Neural cell (in vitro differentiated cells): ENCODE data around the gene SPTBN2. TPM values are rescaled to one million over a fixed set of nuclear protein-coding genes. Genes with fewer than 3 reads are reported as not detected.

Source experiments
- H2AFZ ChIP-seq: fragments of 200-600, 300-800 bp; sonication (generic), shearing (Covaris generic); 2 replicates; pipeline ENCODE4 v1.6.0; 2014; ENCODE audit warnings: low read depth, mild to moderate bottlenecking, antibody characterized with exemption, low read length, moderate library complexity
- H3F3A ChIP-seq: fragments of 200-600 bp; shearing (Covaris generic); 2 replicates; pipeline ENCODE4 v1.6.1; 2016; ENCODE audit warnings: mild to moderate bottlenecking, moderate library complexity, mixed read lengths, antibody characterized with exemption, low read length; ENCODE audit not compliant: insufficient read depth, poor library complexity, severe bottlenecking
- H3K27ac ChIP-seq: fragments of 200-600, 300-800 bp; sonication (generic), shearing (Covaris generic); 2 replicates; pipeline ENCODE4 v1.5.1; 2014; ENCODE audit warnings: mild to moderate bottlenecking, low read length, moderate library complexity
- H3K27me3 ChIP-seq: fragments of 300-800, 200-600 bp; sonication (generic), shearing (Covaris generic); 2 replicates; pipeline ENCODE4 v1.6.0; 2014; ENCODE audit warnings: mild to moderate bottlenecking, low read depth, low read length, moderate library complexity; ENCODE audit not compliant: insufficient read depth
- H3K36me3 ChIP-seq: fragments of 300-800, 200-600 bp; sonication (generic), shearing (Covaris generic); 2 replicates; pipeline ENCODE4 v1.5.1; 2014; ENCODE audit warnings: mild to moderate bottlenecking, antibody characterized with exemption, low read length, moderate library complexity; ENCODE audit not compliant: insufficient read depth
- H3K4me2 ChIP-seq: fragments of 300-800, 200-600 bp; sonication (generic), shearing (Covaris generic); 2 replicates; pipeline ENCODE4 v1.6.0; 2014; ENCODE audit warnings: mild to moderate bottlenecking, low read length
- H3K4me3 ChIP-seq: fragments of 300-800, 200-600 bp; sonication (generic), shearing (Covaris generic); 2 replicates; pipeline ENCODE4 v1.5.1; 2014; ENCODE audit warnings: mild to moderate bottlenecking, low read length, moderate library complexity
- H3K79me2 ChIP-seq: fragments of 200-600 bp; shearing (Covaris generic); replicated peaks from 2 replicates; pipeline ENCODE4 v1.6.0; 2014; ENCODE audit warnings: mild to moderate bottlenecking, low read length, moderate library complexity; ENCODE audit not compliant: insufficient read depth
- H3K9ac ChIP-seq: fragments of 300-800, 200-600 bp; sonication (generic), shearing (Covaris generic); 2 replicates; pipeline ENCODE4 v1.6.1; 2016; ENCODE audit warnings: mild to moderate bottlenecking, low read length, mixed read lengths
- H3K9me2 ChIP-seq: fragments of 200-600 bp; shearing (Covaris generic); 2 replicates; pipeline ENCODE4 v1.6.1; 2016; ENCODE audit warnings: mild to moderate bottlenecking, low read length, mixed read lengths; ENCODE audit not compliant: insufficient read depth
- H3K9me3 ChIP-seq: fragments of 200-600, 300-800 bp; sonication (generic), shearing (Covaris generic); 2 replicates; pipeline ENCODE4 v1.6.1; 2016; ENCODE audit warnings: mild to moderate bottlenecking, mixed run types, low read length, moderate library complexity, mixed read lengths
- H4K20me1 ChIP-seq: fragments of 200-600 bp; shearing (Covaris generic); 2 replicates; pipeline ENCODE4 v1.6.1; 2016; ENCODE audit warnings: mild to moderate bottlenecking, mixed run types; ENCODE audit not compliant: insufficient read depth
- CTCF ChIP-seq: fragments of 450-650 bp; IDR thresholded peaks from 2 replicates; pipeline ENCODE4 v1.5.1; 2014; ENCODE audit warnings: antibody characterized with exemption, mild to moderate bottlenecking, moderate library complexity; ENCODE audit not compliant: poor library complexity, severe bottlenecking
- EP300 ChIP-seq: fragments of 450-650 bp; conservative IDR thresholded peaks from 2 replicates; pipeline ENCODE4 v1.6.1; 2014; ENCODE audit warnings: antibody characterized with exemption, mild to moderate bottlenecking, moderate library complexity; ENCODE audit not compliant: poor library complexity, severe bottlenecking
- EZH2 ChIP-seq: fragments of 200-600, 300-800 bp; shearing (Covaris generic), sonication (generic); IDR thresholded peaks from 2 replicates; pipeline ENCODE4 v1.6.1; 2014; ENCODE audit warnings: antibody characterized with exemption, low read length, borderline replicate concordance, mild to moderate bottlenecking; ENCODE audit not compliant: insufficient read depth, poor library complexity, severe bottlenecking
- MXI1 ChIP-seq: fragments of 450-650 bp; conservative IDR thresholded peaks from 2 replicates; pipeline ENCODE4 v1.6.1; 2014; ENCODE audit warnings: antibody characterized with exemption, mild to moderate bottlenecking; ENCODE audit not compliant: poor library complexity, severe bottlenecking
- POLR2AphosphoS5 ChIP-seq: IDR thresholded peaks from 2 replicates; pipeline ENCODE4 v1.6.1; 2012
- RAD21 ChIP-seq: fragments of 450-650 bp; conservative IDR thresholded peaks from 2 replicates; pipeline ENCODE4 v1.6.1; 2014; ENCODE audit warnings: antibody characterized with exemption, mild to moderate bottlenecking, moderate library complexity
- REST ChIP-seq: IDR thresholded peaks from 2 replicates; pipeline ENCODE4 v1.6.1; 2012; ENCODE audit warnings: borderline replicate concordance
- SMC3 ChIP-seq: fragments of 450-650 bp; conservative IDR thresholded peaks from 2 replicates; pipeline ENCODE4 v1.6.1; 2014; ENCODE audit warnings: antibody characterized with exemption, mild to moderate bottlenecking, moderate library complexity; ENCODE audit not compliant: poor library complexity
- TAF1 ChIP-seq: IDR thresholded peaks from 2 replicates; pipeline ENCODE4 v1.6.1; 2012; ENCODE audit warnings: low read depth
- polyA plus RNA-seq: library from polyadenylated mRNA; depleted of rRNA; stranded (reverse); fragments of >200 nt; gene quantifications from 2 replicates; pipeline ENCODE4 v1.2.3, GENCODE V29; 2014

The SPTBN2 gene
- polyA plus RNA-seq, 1 donor from 2014 or later = 159 TPM

GRCh38 chr11:66768088-66768521 lies 39.1 kb upstream of the SPTBN2 start:
- no peak overlapping the region for H3K9ac ChIP-seq

GRCh38 chr11:66767666-66768065 lies 38.6 kb upstream of the SPTBN2 start:
- no peaks in the 10 kb centered on the region for H3K36me3 ChIP-seq
- H3F3A ChIP-seq = no peaks in the 10 kb centered on the region
- TF ChIP-seq EZH2 = no peak
- no peak for TF ChIP-seq MXI1
- no peak for TF ChIP-seq SMC3
- no peak for TF ChIP-seq RAD21
- TF ChIP-seq TAF1 = no peak
- H4K20me1 ChIP-seq = no peaks in the 10 kb centered on the region
- no peak overlapping the region for H3K27ac ChIP-seq
- H3K4me2 ChIP-seq = no peak overlapping the region
- H3K27me3 ChIP-seq = no peaks in the 10 kb centered on the region
- H3K4me3 ChIP-seq = no peak overlapping the region
- no peaks in the 10 kb centered on the region for H3K79me2 ChIP-seq
- no peak overlapping the region for H3K9ac ChIP-seq
- no peaks in the 10 kb centered on the region for H3K9me3 ChIP-seq
- H3K9me2 ChIP-seq = no peaks in the 10 kb centered on the region
- H2AFZ ChIP-seq = no peak overlapping the region

More at GRCh38 chr11:66768088-66768521, 39.1 kb upstream of the SPTBN2 start:
- TF ChIP-seq CTCF (no peak), RAD21 (no peak)
- H2AFZ ChIP-seq = no peak overlapping the region
- no peaks in the 10 kb centered on the region for H3K36me3 ChIP-seq
- H3K9me2 ChIP-seq = no peaks in the 10 kb centered on the region
- no peaks in the 10 kb centered on the region for H4K20me1 ChIP-seq
- H3K27ac ChIP-seq = peak overlapping the region; percentile 2
- no peaks in the 10 kb centered on the region for H3F3A ChIP-seq
- no peaks in the 10 kb centered on the region for H3K79me2 ChIP-seq
- no peak overlapping the region for H3K4me3 ChIP-seq
- H3K27me3 ChIP-seq = no peaks in the 10 kb centered on the region
- no peak overlapping the region for H3K4me2 ChIP-seq
- H3K9me3 ChIP-seq = no peaks in the 10 kb centered on the region

- no peaks in the 10 kb centered on the region for H3K9me2 ChIP-seq
- H3K4me2 ChIP-seq = no peak overlapping the region
- no peaks in the 10 kb centered on the region for H3K27me3 ChIP-seq
- no peak overlapping the region for H3K9ac ChIP-seq
- H3F3A ChIP-seq = no peaks in the 10 kb centered on the region
- TF ChIP-seq REST (no peak), EP300 (no peak), POLR2AphosphoS5 (no peak), CTCF (no peak)
- no peaks in the 10 kb centered on the region for H3K9me3 ChIP-seq
- H3K79me2 ChIP-seq = no peaks in the 10 kb centered on the region
- no peak overlapping the region for H2AFZ ChIP-seq
- H3K36me3 ChIP-seq = no peaks in the 10 kb centered on the region
- H3K4me3 ChIP-seq = no peak overlapping the region
- H3K27ac ChIP-seq = no peak overlapping the region
- no peaks in the 10 kb centered on the region for H4K20me1 ChIP-seq
Measured at GRCh38 chr11:66766681-66767080, 37.7 kb upstream of the SPTBN2 start.
